Type B pancreatic cell (in vitro differentiated cells): Measurements from ENCODE around the gene TCF7L2. TPM values are rescaled to one million over a fixed set of nuclear protein-coding genes. Genes with fewer than 3 reads are reported as not detected.

Experiments used
- DNase-seq: peaks from one replicate; pipeline ENCODE4 v3.0.0; 2021; ENCODE audit warnings: mixed read lengths; ENCODE audit not compliant: unreplicated experiment; ENCODE audit errors: extremely low spot score
- H3K27ac Mint-ChIP-seq: 2 replicates; pipeline ENCODE4 v1.8.0; 2021; ENCODE audit warnings: mild to moderate bottlenecking, mixed read lengths
- H3K27me3 Mint-ChIP-seq: 2 replicates; pipeline ENCODE4 v1.8.0; 2021; ENCODE audit warnings: mixed read lengths
- H3K36me3 Mint-ChIP-seq: 2 replicates; pipeline ENCODE4 v1.8.0; 2021; ENCODE audit warnings: mixed read lengths
- H3K4me1 Mint-ChIP-seq: one replicate; pipeline ENCODE4 v1.8.0; 2021; ENCODE audit warnings: mixed read lengths; ENCODE audit not compliant: unreplicated experiment
- H3K4me3 Mint-ChIP-seq: 2 replicates; pipeline ENCODE4 v1.8.0; 2021; ENCODE audit warnings: mild to moderate bottlenecking, mixed read lengths
- H3K9me3 Mint-ChIP-seq: 2 replicates; pipeline ENCODE4 v1.8.0; 2021; ENCODE audit warnings: mixed read lengths
- CTCF ChIP-seq: fragments of 200-600 bp; sonication (generic); conservative IDR thresholded peaks from 2 replicates; pipeline ENCODE4 v1.5.0; 2021; ENCODE audit warnings: antibody characterized with exemption, mild to moderate bottlenecking
- total RNA-seq: library from RNA; stranded (reverse); gene quantifications from 2 replicates; pipeline ENCODE4 v1.2.1, GENCODE V29; 2021; ENCODE audit warnings: low replicate concordance

Gene TCF7L2
- total RNA-seq, 1 donor from 2014 or later = 39.7 TPM

GRCh38 chr10:113089551-113089950 lies 139.5 kb downstream of the TCF7L2 start:
- no peak overlapping the region for H3K27ac Mint-ChIP-seq
- H3K27me3 Mint-ChIP-seq = no peaks in the 10 kb centered on the region
- no peak overlapping the region for H3K4me3 Mint-ChIP-seq
- H3K36me3 Mint-ChIP-seq = peaks cover 27% of the 10 kb centered on the region
- TF ChIP-seq CTCF = no peak
- peaks cover 29% of the 10 kb centered on the region for H3K4me1 Mint-ChIP-seq
- no peaks in the 10 kb centered on the region for H3K9me3 Mint-ChIP-seq
- DNase-seq = no peak

GRCh38 chr10:113091920-113092319 lies 141.9 kb downstream of the TCF7L2 start:
- DNase-seq = no peak
- Mint-ChIP-seq H3K36me3 (peaks cover 31% of the 10 kb centered on the region), H3K4me3 (no peak overlapping the region), H3K9me3 (no peaks in the 10 kb centered on the region), H3K4me1 (peaks cover 29% of the 10 kb centered on the region), H3K27ac (peak overlapping the region; percentile 34), H3K27me3 (no peaks in the 10 kb centered on the region)
- TF ChIP-seq CTCF = no peak

- Mint-ChIP-seq H3K4me1 (peaks cover 21% of the 10 kb centered on the region), H3K27ac (peak overlapping the region; percentile 79), H3K27me3 (no peaks in the 10 kb centered on the region), H3K4me3 (no peak overlapping the region), H3K9me3 (no peaks in the 10 kb centered on the region), H3K36me3 (peaks cover 24% of the 10 kb centered on the region)
- DNase-seq = no peak
- TF ChIP-seq CTCF = no peak
Observed at GRCh38 chr10:113093188-113094113, 143.4 kb downstream of the TCF7L2 start.

- TF ChIP-seq CTCF = no peak
- Mint-ChIP-seq H3K36me3 (peaks cover 24% of the 10 kb centered on the region), H3K4me3 (no peak overlapping the region), H3K27ac (peak overlapping the region; percentile 79), H3K9me3 (no peaks in the 10 kb centered on the region), H3K4me1 (peaks cover 26% of the 10 kb centered on the region), H3K27me3 (no peaks in the 10 kb centered on the region)
- DNase-seq = no peak
Observed at GRCh38 chr10:113094114-113094486, 144.1 kb downstream of the TCF7L2 start.

- no peaks in the 10 kb centered on the region for H3K27me3 Mint-ChIP-seq
- H3K4me3 Mint-ChIP-seq = no peak overlapping the region
- TF ChIP-seq CTCF = no peak
- DNase-seq = no peak
- peaks cover 41% of the 10 kb centered on the region for H3K4me1 Mint-ChIP-seq
- H3K36me3 Mint-ChIP-seq = peaks cover 38% of the 10 kb centered on the region
- no peaks in the 10 kb centered on the region for H3K9me3 Mint-ChIP-seq
- peak overlapping the region; percentile 89 for H3K27ac Mint-ChIP-seq
Observed at GRCh38 chr10:113095419-113096127, 145.5 kb downstream of the TCF7L2 start.
